ENCODE data around the gene ZNF474. TPM values are rescaled to one million over a fixed set of nuclear protein-coding genes. Genes with fewer than 3 reads are reported as not detected.

ZNF474 gene
- total RNA-seq, 4 donors from 2014 or later: 1.0 to 2.0 (median 1.4) TPM; not detected in 1

DNA sequence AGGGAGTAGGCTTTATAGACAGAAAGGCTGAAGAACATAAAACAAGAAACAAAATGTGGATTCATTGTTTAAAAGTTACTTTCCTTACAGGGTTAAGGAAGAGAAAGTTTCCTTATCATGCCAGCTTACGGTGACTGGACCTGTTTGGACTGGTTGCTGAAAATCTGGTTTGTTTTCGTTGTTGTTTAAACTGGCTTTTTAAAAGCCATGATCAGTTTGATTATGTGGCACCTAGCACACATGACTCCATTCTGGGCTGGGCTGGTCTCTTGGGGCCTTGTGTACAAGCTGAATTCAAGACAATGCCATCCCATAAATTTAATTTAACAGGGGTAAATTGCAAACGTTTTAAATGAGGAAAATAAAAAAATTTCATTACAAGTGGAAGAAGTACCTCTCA is 18.4 kb upstream of the ZNF474 start:
- Histone ChIP-seq H3K36me3 (no peaks in the 10 kb centered on the region), H3K9me3 (no peaks in the 10 kb centered on the region), H3K27ac (peak overlapping the region; percentile 67), H3K4me1 (peaks cover 15% of the 10 kb centered on the region), H3K27me3 (no peaks in the 10 kb centered on the region), H3K4me3 (no peak overlapping the region)
- no peak for TF ChIP-seq POLR2AphosphoS5 (IDR thresholded peaks at IDR 0.05)
- no peak for TF ChIP-seq EP300 (IDR thresholded peaks at IDR 0.05)
- TF ChIP-seq, protein P1, sequence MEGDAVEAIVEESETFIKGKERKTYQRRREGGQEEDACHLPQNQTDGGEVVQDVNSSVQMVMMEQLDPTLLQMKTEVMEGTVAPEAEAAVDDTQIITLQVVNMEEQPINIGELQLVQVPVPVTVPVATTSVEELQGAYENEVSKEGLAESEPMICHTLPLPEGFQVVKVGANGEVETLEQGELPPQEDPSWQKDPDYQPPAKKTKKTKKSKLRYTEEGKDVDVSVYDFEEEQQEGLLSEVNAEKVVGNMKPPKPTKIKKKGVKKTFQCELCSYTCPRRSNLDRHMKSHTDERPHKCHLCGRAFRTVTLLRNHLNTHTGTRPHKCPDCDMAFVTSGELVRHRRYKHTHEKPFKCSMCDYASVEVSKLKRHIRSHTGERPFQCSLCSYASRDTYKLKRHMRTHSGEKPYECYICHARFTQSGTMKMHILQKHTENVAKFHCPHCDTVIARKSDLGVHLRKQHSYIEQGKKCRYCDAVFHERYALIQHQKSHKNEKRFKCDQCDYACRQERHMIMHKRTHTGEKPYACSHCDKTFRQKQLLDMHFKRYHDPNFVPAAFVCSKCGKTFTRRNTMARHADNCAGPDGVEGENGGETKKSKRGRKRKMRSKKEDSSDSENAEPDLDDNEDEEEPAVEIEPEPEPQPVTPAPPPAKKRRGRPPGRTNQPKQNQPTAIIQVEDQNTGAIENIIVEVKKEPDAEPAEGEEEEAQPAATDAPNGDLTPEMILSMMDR (IDR thresholded peaks at IDR 0.05): no peak
- no peak for TF ChIP-seq POLR2A (IDR thresholded peaks at IDR 0.05)
- no peak for DNase-seq (ENCODE audit: low spot score in 2 of 2)
- 34% methylated on average over 3 of the region's 3 CpGs for WGBS

GRCh38 chr5:122111460-122111859 is 17.9 kb upstream of the ZNF474 start:
- TF ChIP-seq, protein P1 (IDR thresholded peaks at IDR 0.05): no peak
- no peak for TF ChIP-seq POLR2A (IDR thresholded peaks at IDR 0.05)
- TF ChIP-seq POLR2AphosphoS5 (IDR thresholded peaks at IDR 0.05): no peak
- no peak for TF ChIP-seq EP300 (IDR thresholded peaks at IDR 0.05)
- Histone ChIP-seq H3K27me3 (no peaks in the 10 kb centered on the region), H3K4me1 (peaks cover 15% of the 10 kb centered on the region), H3K4me3 (no peak overlapping the region), H3K36me3 (no peaks in the 10 kb centered on the region), H3K27ac (peak overlapping the region; percentile 67), H3K9me3 (no peaks in the 10 kb centered on the region)
- DNase-seq (ENCODE audit: low spot score in 2 of 2): no peak
- WGBS: 65% methylated on average over 5 of the region's 5 CpGs

GRCh38 chr5:122112063-122112462 is 17.3 kb upstream of the ZNF474 start:
- no peaks in the 10 kb centered on the region for H3K9me3 ChIP-seq
- H3K4me3 ChIP-seq: no peak overlapping the region
- H3K27me3 ChIP-seq: no peaks in the 10 kb centered on the region
- H3K36me3 ChIP-seq: no peaks in the 10 kb centered on the region
- TF ChIP-seq, protein P1 (IDR thresholded peaks at IDR 0.05): no peak
- TF ChIP-seq POLR2A (IDR thresholded peaks at IDR 0.05): no peak
- no peak for TF ChIP-seq EP300 (IDR thresholded peaks at IDR 0.05)
- no peak for TF ChIP-seq POLR2AphosphoS5 (IDR thresholded peaks at IDR 0.05)
- DNase-seq (ENCODE audit: low spot score in 2 of 2): no peak
- 52% methylated on average over 3 of the region's 3 CpGs for WGBS
- peaks cover 15% of the 10 kb centered on the region for H3K4me1 ChIP-seq
- no peak overlapping the region for H3K27ac ChIP-seq

- 87% methylated on average over 6 of the region's 6 CpGs for WGBS
- Histone ChIP-seq H3K36me3 (no peaks in the 10 kb centered on the region), H3K4me1 (peaks cover 15% of the 10 kb centered on the region), H3K4me3 (no peak overlapping the region), H3K9me3 (no peaks in the 10 kb centered on the region), H3K27me3 (no peaks in the 10 kb centered on the region), H3K27ac (no peak overlapping the region)
- DNase-seq (ENCODE audit: low spot score in 2 of 2): no peak
- no peak for TF ChIP-seq POLR2A (IDR thresholded peaks at IDR 0.05)
- TF ChIP-seq, protein P1 (IDR thresholded peaks at IDR 0.05): no peak
- no peak for TF ChIP-seq EP300 (IDR thresholded peaks at IDR 0.05)
- no peak for TF ChIP-seq POLR2AphosphoS5 (IDR thresholded peaks at IDR 0.05)
These were observed 16.4 kb upstream of the ZNF474 start for GRCh38 chr5:122112733-122113558.

- Histone ChIP-seq H3K27me3 (no peaks in the 10 kb centered on the region), H3K4me3 (no peak overlapping the region), H3K4me1 (peaks cover 15% of the 10 kb centered on the region), H3K36me3 (no peaks in the 10 kb centered on the region), H3K27ac (no peak overlapping the region), H3K9me3 (no peaks in the 10 kb centered on the region)
- TF ChIP-seq EP300 (IDR thresholded peaks at IDR 0.05) (no peak), POLR2AphosphoS5 (IDR thresholded peaks at IDR 0.05) (no peak), POLR2A (IDR thresholded peaks at IDR 0.05) (no peak)
- TF ChIP-seq, protein P1 (IDR thresholded peaks at IDR 0.05): no peak
- DNase-seq (ENCODE audit: low spot score in 2 of 2): no peak
- 40% methylated on average over 2 of the region's 2 CpGs for WGBS
These were observed 14.8 kb upstream of the ZNF474 start for GRCh38 chr5:122114501-122114900.
